H1 (cell line): ENCODE results near the gene DSTYK. TPM values are rescaled to one million over a fixed set of nuclear protein-coding genes. Genes with fewer than 3 reads are reported as not detected.

ENCODE experiments used
- CTCF ChIA-PET: fragments of 300-600 bp; sonication (Branson Sonifier 250); formaldehyde crosslinking; loops from one replicate; lab custom pipeline; 2021; ENCODE audit not compliant: partially characterized antibody; lab: Charles Lee
- POLR2A ChIA-PET: fragments of 300-600 bp; sonication (Branson Sonifier 250); formaldehyde crosslinking; loops from one replicate; lab custom pipeline; 2021; ENCODE audit warnings: inconsistent platforms; ENCODE audit not compliant: partially characterized antibody; lab: Charles Lee
- DNase-seq, 2 experiments: peaks; one replicate each; pipeline versions ENCODE4 v3.0.0 to v3.0.0-alpha.2; 2010 to 2022; ENCODE audit warnings: low spot score in 2 of 2, low read depth in 1 of 2, mixed read lengths in 1 of 2
- FAIRE-seq: peaks from 2 replicates; lab custom pipeline; 2011; peaks lifted over from hg19 to GRCh38; lab: Jason Lieb, UNC
- H2AFZ ChIP-seq: 2 replicates; pipeline ENCODE4 v1.8.1; 2012; ENCODE audit warnings: low read length, inconsistent platforms
- H2AK5ac ChIP-seq: 2 replicates; pipeline ENCODE4 v1.6.1; 2013; ENCODE audit warnings: low read depth, low read length
- H2BK120ac ChIP-seq: replicated peaks from 2 replicates; pipeline ENCODE3; 2013; ENCODE audit warnings: low read depth, low read length, inconsistent platforms
- H2BK12ac ChIP-seq: 2 replicates; pipeline ENCODE4 v1.6.1; 2013; ENCODE audit warnings: low read depth, low read length
- H2BK15ac ChIP-seq: 2 replicates; pipeline ENCODE4 v1.6.1; 2013; ENCODE audit warnings: low read length
- H2BK20ac ChIP-seq: 2 replicates; pipeline ENCODE4 v1.6.1; 2013; ENCODE audit warnings: low read length
- H2BK5ac ChIP-seq: 2 replicates; pipeline ENCODE4 v1.6.1; 2013; ENCODE audit warnings: low read depth, low read length
- H3K14ac ChIP-seq: 2 replicates; pipeline ENCODE4 v1.6.1; 2013; ENCODE audit warnings: inconsistent platforms; ENCODE audit not compliant: insufficient read length
- H3K18ac ChIP-seq: 2 replicates; pipeline ENCODE4 v1.6.1; 2013; ENCODE audit warnings: low read length; ENCODE audit errors: extremely low read depth
- H3K23ac ChIP-seq: 2 replicates; pipeline ENCODE4 v1.6.1; 2013; ENCODE audit warnings: inconsistent platforms; ENCODE audit not compliant: insufficient read length
- H3K23me2 ChIP-seq: 2 replicates; pipeline ENCODE4 v1.6.1; 2013; ENCODE audit warnings: low read depth, low read length
- H3K27ac ChIP-seq: 2 replicates; pipeline ENCODE4 v1.6.1; 2011; ENCODE audit warnings: low read depth, low read length, inconsistent platforms
- H3K27me3 ChIP-seq, 4 experiments: replicated peaks in 1 of 4; 1 replicate in 1 of 4; 2 replicates in 3 of 4; pipeline versions ENCODE4 v1.6.1 to v1.8.1; 2011 to 2013; ENCODE audit warnings: low read length in 3 of 4, mild to moderate bottlenecking in 3 of 4, inconsistent platforms in 2 of 4, mixed read lengths in 2 of 4, moderate library complexity in 1 of 4; ENCODE audit not compliant: control insufficient read depth in 3 of 4, insufficient read depth in 3 of 4; ENCODE audit errors: extremely low read depth in 1 of 4
- H3K36me3 ChIP-seq, 4 experiments: 2 replicates each; pipeline versions ENCODE4 v1.6.1 to v1.8.1; 2011 to 2013; ENCODE audit warnings: mild to moderate bottlenecking in 4 of 4, low read length in 3 of 4, moderate library complexity in 2 of 4, control low read depth in 1 of 4, inconsistent platforms in 1 of 4; ENCODE audit not compliant: insufficient read depth in 4 of 4, control insufficient read depth in 2 of 4
- H3K4ac ChIP-seq: replicated peaks from 2 replicates; pipeline ENCODE3; 2013; ENCODE audit warnings: low read length, low read depth, mixed read lengths, inconsistent platforms; ENCODE audit not compliant: insufficient read length
- H3K4me1 ChIP-seq, 4 experiments: replicated peaks in 1 of 4; 1 replicate in 1 of 4; 2 replicates in 3 of 4; pipeline versions ENCODE4 v1.6.1 to v1.8.1; 2011 to 2013; ENCODE audit warnings: low read length in 3 of 4, inconsistent platforms in 2 of 4, mixed read lengths in 1 of 4; ENCODE audit not compliant: insufficient read depth in 4 of 4, control insufficient read depth in 3 of 4
- H3K4me2 ChIP-seq, 2 experiments: 2 replicates each; pipeline versions ENCODE4 v1.6.1 to v1.8.1; 2011 to 2013; ENCODE audit warnings: low read depth in 2 of 2, low read length in 2 of 2, control low read depth in 1 of 2, inconsistent platforms in 1 of 2, mild to moderate bottlenecking in 1 of 2; ENCODE audit not compliant: insufficient read depth in 1 of 2
- H3K4me3 ChIP-seq, 4 experiments: fragments of 200-600, 300-600 bp in 1 of 4; sonication (generic), shearing (Covaris generic), sonication (Bioruptor Twin) in 1 of 4; 2 replicates each; pipeline versions ENCODE4 v1.5.1 to v1.8.1; 2011 to 2016; ENCODE audit warnings: low read length in 4 of 4, low read depth in 3 of 4, control low read depth in 2 of 4, inconsistent platforms in 2 of 4, mild to moderate bottlenecking in 2 of 4, mixed read lengths in 1 of 4, moderate library complexity in 1 of 4; ENCODE audit not compliant: insufficient read depth in 2 of 4; ENCODE audit errors: extremely low read depth in 1 of 4
- H3K56ac ChIP-seq: replicated peaks from 2 replicates; pipeline ENCODE3; 2013; ENCODE audit warnings: low read depth, mild to moderate bottlenecking, mixed read lengths, low read length, inconsistent platforms; ENCODE audit not compliant: insufficient read length
- H3K79me1 ChIP-seq: 2 replicates; pipeline ENCODE4 v1.6.1; 2013; ENCODE audit warnings: low read depth, low read length, control low read depth
- H3K79me2 ChIP-seq, 2 experiments: 2 replicates each; pipeline versions ENCODE4 v1.6.1 to v1.8.1; 2012 to 2013; ENCODE audit warnings: low read length in 2 of 2, mild to moderate bottlenecking in 2 of 2, inconsistent platforms in 1 of 2; ENCODE audit not compliant: insufficient read depth in 2 of 2, control insufficient read depth in 1 of 2
- H3K9ac ChIP-seq, 4 experiments: replicated peaks in 1 of 4; 1 replicate in 1 of 4; 2 replicates in 3 of 4; pipeline versions ENCODE4 v1.6.1 to v1.8.1; 2011 to 2013; ENCODE audit warnings: low read depth in 3 of 4, low read length in 3 of 4, control low read depth in 2 of 4, mild to moderate bottlenecking in 2 of 4, moderate library complexity in 2 of 4, inconsistent platforms in 1 of 4; ENCODE audit errors: extremely low read depth in 1 of 4
- H3K9me3 ChIP-seq, 2 experiments: 2 replicates each; pipeline versions ENCODE4 v1.6.1 to v1.8.1; 2012 to 2013; ENCODE audit warnings: mild to moderate bottlenecking in 2 of 2, moderate library complexity in 2 of 2, control low read depth in 1 of 2, inconsistent platforms in 1 of 2, low read depth in 1 of 2, low read length in 1 of 2, mixed read lengths in 1 of 2; ENCODE audit not compliant: insufficient read depth in 2 of 2
- H4K20me1 ChIP-seq, 2 experiments: replicated peaks in 1 of 2; 2 replicates each; pipeline versions ENCODE3 to v1.8.1; 2011 to 2013; ENCODE audit warnings: inconsistent platforms in 2 of 2, low read length in 2 of 2, mild to moderate bottlenecking in 1 of 2; ENCODE audit not compliant: insufficient read depth in 2 of 2, control insufficient read depth in 1 of 2
- H4K5ac ChIP-seq: 2 replicates; pipeline ENCODE4 v1.6.1; 2013; ENCODE audit warnings: low read length, low read depth, mixed read lengths, inconsistent platforms; ENCODE audit not compliant: insufficient read length
- H4K8ac ChIP-seq: 2 replicates; pipeline ENCODE4 v1.8.0; 2013; ENCODE audit warnings: mild to moderate bottlenecking, moderate library complexity, low read length, inconsistent platforms; ENCODE audit not compliant: insufficient read depth; ENCODE audit errors: extremely low read depth
- H4K91ac ChIP-seq: replicated peaks from 2 replicates; pipeline ENCODE3; 2013; ENCODE audit warnings: low read length, mixed read lengths, inconsistent platforms; ENCODE audit not compliant: insufficient read length
- EGR1 ChIP-seq: IDR thresholded peaks from 2 replicates; pipeline ENCODE4 v1.6.1; 2011; ENCODE audit warnings: low read depth, low read length, borderline replicate concordance
- GABPA ChIP-seq: IDR thresholded peaks from 2 replicates; pipeline ENCODE4 v1.6.1; 2011; ENCODE audit warnings: mild to moderate bottlenecking, low read length, moderate library complexity, borderline replicate concordance; ENCODE audit not compliant: insufficient read depth
- KDM1A ChIP-seq: fragments of 200-600, 300-600 bp; sonication (generic); IDR thresholded peaks from 2 replicates; pipeline ENCODE4 v1.7.1; 2016; ENCODE audit warnings: mild to moderate bottlenecking, low read length, borderline replicate concordance
- PHF8 ChIP-seq: fragments of 200-600 bp; sonication (generic); conservative IDR thresholded peaks from 2 replicates; pipeline ENCODE4 v1.7.1; 2012; ENCODE audit warnings: low read depth, mild to moderate bottlenecking, inconsistent platforms, low read length, moderate library complexity
- POLR2AphosphoS5 ChIP-seq: IDR thresholded peaks from 2 replicates; pipeline ENCODE4 v1.6.1; 2011; ENCODE audit warnings: low read depth, low read length
- SIN3A ChIP-seq, 2 experiments: IDR thresholded peaks in 1 of 2; conservative IDR thresholded peaks in 1 of 2; 2 replicates each; pipeline ENCODE4 v1.6.1; 2011 to 2012; ENCODE audit warnings: low read length in 2 of 2, improper control_type of control experiment in 1 of 2, low read depth in 1 of 2, mild to moderate bottlenecking in 1 of 2
- SP2 ChIP-seq: IDR thresholded peaks from 2 replicates; pipeline ENCODE4 v1.6.1; 2012; ENCODE audit warnings: mild to moderate bottlenecking, low read length, inconsistent platforms
- TAF1 ChIP-seq: IDR thresholded peaks from 2 replicates; pipeline ENCODE4 v1.6.1; 2011; ENCODE audit warnings: mild to moderate bottlenecking, low read depth, low read length
- polyA plus RNA-seq, 7 experiments: library from polyadenylated mRNA; depleted of rRNA in 3 of 7; stranded (reverse) in 5 of 7; unstranded in 2 of 7; fragments of >200 nt in 5 of 7; fragments of 200-250 nt in 2 of 7; gene quantifications; 1 replicate in 5 of 7; 2 replicates in 1 of 7; 4 replicates in 1 of 7; pipeline versions ENCODE4 v1.2.1 to v1.2.3, GENCODE V29; 2011 to 2013; ENCODE audit warnings: missing spikeins in 2 of 7, mixed read lengths in 2 of 7
- total RNA-seq: library from RNA; stranded (reverse); fragmentation: NEBNext Ultra II Directional; extraction: Animal tissue kit (Norgen Biotek cat#: 25700); gene quantifications from 2 replicates; pipeline ENCODE4 v1.2.1, GENCODE V29; 2021
- TF ChIP-seq, protein P1 (sequence below): IDR thresholded peaks from 2 replicates; pipeline ENCODE4 v1.6.1; 2012; ENCODE audit warnings: low read length, inconsistent platforms

Gene DSTYK
- total and polyA plus RNA-seq, 2 of the 8 experiments (the other 6 are each of a cell fraction or from before 2014, with no cell fraction given) = 2.7 to 8.5 TPM

DNA sequence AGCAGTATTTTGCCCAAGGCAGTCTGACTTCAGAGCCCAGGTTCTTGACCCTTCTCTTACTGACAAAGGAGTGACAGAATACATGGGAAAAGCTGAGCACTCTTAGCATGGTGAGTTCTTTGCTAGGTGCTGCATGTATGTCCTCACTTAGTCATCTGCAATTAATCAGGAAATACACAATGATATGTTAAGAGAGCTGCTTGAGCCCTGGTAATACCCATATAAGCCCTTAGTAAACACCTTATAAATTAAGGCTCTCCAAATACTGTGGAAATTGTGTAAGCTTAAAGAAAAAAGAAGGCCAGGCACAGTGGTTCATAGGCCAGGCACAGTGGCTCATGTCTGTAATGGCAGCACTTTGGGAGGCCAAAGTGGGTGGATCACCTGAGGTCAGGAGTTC, 113.3 kb downstream of the DSTYK start:
- DNase-seq = no peak
- Histone ChIP-seq H3K23me2 (0 out of 2 replicates have a peak, but pooled peaks cover 1% of the 10 kb centered on the region), H3K9ac (no peak overlapping the region), H2BK120ac (no peak overlapping the region), H2AK5ac (no peak overlapping the region), H3K4me1 (no peaks in the 10 kb centered on the region), H2BK12ac (no peak overlapping the region), H2AFZ (no peak overlapping the region), H3K18ac (no peak overlapping the region), H3K27ac (no peak overlapping the region), H4K8ac (no peak overlapping the region), H3K14ac (no peak overlapping the region), H3K4me3 (no peak overlapping the region), H2BK20ac (no peak overlapping the region), H2BK15ac (no peak overlapping the region), H4K20me1 (peaks cover 2% of the 10 kb centered on the region in 2 experiments), H3K36me3 (peaks cover 29 to 80% (median 68%) of the 10 kb centered on the region in 4 experiments), H3K79me1 (no peaks in the 10 kb centered on the region), H3K4ac (no peak overlapping the region), H4K5ac (no peak overlapping the region), H4K91ac (no peak overlapping the region), H3K79me2 (no peaks in the 10 kb centered on the region), H3K9me3 (no peaks in the 10 kb centered on the region), H3K56ac (no peak overlapping the region), H3K4me2 (no peak overlapping the region), H3K23ac (no peak overlapping the region), H2BK5ac (no peak overlapping the region), H3K27me3 (no peaks in the 10 kb centered on the region)
- TF ChIP-seq SIN3A (conservative IDR thresholded peaks at IDR 0.05 in 1 of 2, IDR thresholded peaks at IDR 0.05 in 1 of 2; ENCODE audit: low read depth in 1 of 2, low read length in 2 of 2) (no peak), TAF1 (no peak), PHF8 (no peak), POLR2AphosphoS5 (no peak), EGR1 (no peak), SP2 (no peak), KDM1A (no peak), GABPA (no peak)
- TF ChIP-seq, protein P1, sequence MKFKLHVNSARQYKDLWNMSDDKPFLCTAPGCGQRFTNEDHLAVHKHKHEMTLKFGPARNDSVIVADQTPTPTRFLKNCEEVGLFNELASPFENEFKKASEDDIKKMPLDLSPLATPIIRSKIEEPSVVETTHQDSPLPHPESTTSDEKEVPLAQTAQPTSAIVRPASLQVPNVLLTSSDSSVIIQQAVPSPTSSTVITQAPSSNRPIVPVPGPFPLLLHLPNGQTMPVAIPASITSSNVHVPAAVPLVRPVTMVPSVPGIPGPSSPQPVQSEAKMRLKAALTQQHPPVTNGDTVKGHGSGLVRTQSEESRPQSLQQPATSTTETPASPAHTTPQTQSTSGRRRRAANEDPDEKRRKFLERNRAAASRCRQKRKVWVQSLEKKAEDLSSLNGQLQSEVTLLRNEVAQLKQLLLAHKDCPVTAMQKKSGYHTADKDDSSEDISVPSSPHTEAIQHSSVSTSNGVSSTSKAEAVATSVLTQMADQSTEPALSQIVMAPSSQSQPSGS = no peak
- CTCF ChIA-PET = interaction anchor here (0.6 to 2.2 kb wide), 3 partner anchors 28 to 109 kb away, joined by 4 to 7 read pairs (median 5); no protein-coding TSS in a partner anchor
- POLR2A ChIA-PET = interaction anchor here (1.4 kb wide), 1 partner anchor 12 kb away, joined by 3 read pairs; no protein-coding TSS in a partner anchor
- FAIRE-seq = no peak
